Stimulated activated naive CD8-positive, alpha-beta T cell treated with anti-CD3 and anti-CD28 coated beads, Interleukin-15, Interleukin-2, amounts not matched to agents 100 ng/mL and 50 ng/mL, for 24 hours (primary cell): ENCODE results near the gene GRIK5.
"Not testable (repeated sequence)": the region's sequence is repeated elsewhere in the genome, so short reads cannot be mapped to it uniquely, and the experiment has no call there.

Experiments used
- H3K27ac Mint-ChIP-seq: one replicate; pipeline ENCODE4 v1.8.0; 2021; ENCODE audit warnings: mild to moderate bottlenecking, mixed read lengths
- H3K27me3 Mint-ChIP-seq: one replicate; pipeline ENCODE4 v1.8.0; 2021; ENCODE audit warnings: mixed read lengths
- H3K36me3 Mint-ChIP-seq: one replicate; pipeline ENCODE4 v1.8.0; 2021; ENCODE audit warnings: low read depth, mixed read lengths
- H3K4me1 Mint-ChIP-seq: one replicate; pipeline ENCODE4 v1.8.0; 2021; ENCODE audit warnings: low read depth, mixed read lengths
- H3K4me3 Mint-ChIP-seq: one replicate; pipeline ENCODE4 v1.8.0; 2021; ENCODE audit warnings: mild to moderate bottlenecking, mixed read lengths
- H3K9me3 Mint-ChIP-seq: one replicate; pipeline ENCODE4 v1.8.0; 2021; ENCODE audit warnings: mixed read lengths

The GRIK5 gene

GRCh38 chr19:42030645-42031440 lies 39.2 kb downstream of the GRIK5 start:
- Mint-ChIP-seq H3K9me3 (no peaks in the 10 kb centered on the region), H3K4me3 (no peak overlapping the region), H3K27ac (no peak overlapping the region), H3K4me1 (no peaks in the 10 kb centered on the region), H3K27me3 (peaks cover 16% of the 10 kb centered on the region), H3K36me3 (no peaks in the 10 kb centered on the region)

- H3K9me3 Mint-ChIP-seq, result no peaks in the 10 kb centered on the region
- no peak overlapping the region for H3K27ac Mint-ChIP-seq
- no peaks in the 10 kb centered on the region for H3K36me3 Mint-ChIP-seq
- H3K27me3 Mint-ChIP-seq, result peaks cover 16% of the 10 kb centered on the region
- H3K4me3 Mint-ChIP-seq, result no peak overlapping the region
- H3K4me1 Mint-ChIP-seq, result no peaks in the 10 kb centered on the region
Measured at GRCh38 chr19:42028304-42029216, 41.4 kb downstream of the GRIK5 start.

- no peak overlapping the region for H3K4me3 Mint-ChIP-seq
- no peaks in the 10 kb centered on the region for H3K4me1 Mint-ChIP-seq
- no peaks in the 10 kb centered on the region for H3K36me3 Mint-ChIP-seq
- H3K27ac Mint-ChIP-seq, result no peak overlapping the region
- no peaks in the 10 kb centered on the region for H3K9me3 Mint-ChIP-seq
- peaks cover 7% of the 10 kb centered on the region for H3K27me3 Mint-ChIP-seq
Measured at GRCh38 chr19:42024622-42025111, 45.3 kb downstream of the GRIK5 start.

DNA sequence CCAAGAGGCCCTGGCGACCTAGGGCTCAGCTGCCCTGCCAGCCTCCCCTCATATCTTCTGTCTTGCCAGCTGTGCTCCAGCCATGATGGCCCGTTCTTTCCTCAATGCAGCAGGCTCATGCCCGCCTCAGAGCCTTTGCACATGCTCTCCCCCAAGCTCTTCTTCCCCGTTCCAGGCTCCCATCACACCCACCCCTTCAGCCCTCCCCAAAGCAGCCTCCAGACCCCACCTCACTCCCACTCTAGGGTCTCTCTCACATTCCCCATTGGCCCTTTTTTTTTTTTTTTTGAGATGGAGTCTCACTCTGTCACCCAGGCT lies 46.1 kb downstream of the GRIK5 start:
- Mint-ChIP-seq H3K27me3 (peaks cover 9% of the 10 kb centered on the region), H3K36me3 (no peaks in the 10 kb centered on the region), H3K9me3 (no peaks in the 10 kb centered on the region), H3K4me1 (no peaks in the 10 kb centered on the region), H3K27ac (no peak overlapping the region), H3K4me3 (no peak overlapping the region)

GRCh38 chr19:42023121-42023942 lies 46.7 kb downstream of the GRIK5 start:
- H3K9me3 Mint-ChIP-seq, result no peaks in the 10 kb centered on the region
- H3K36me3 Mint-ChIP-seq, result no peaks in the 10 kb centered on the region
- H3K27me3 Mint-ChIP-seq, result peaks cover 5% of the 10 kb centered on the region
- no peaks in the 10 kb centered on the region for H3K4me1 Mint-ChIP-seq
- H3K27ac Mint-ChIP-seq, result no peak overlapping the region
- no peak overlapping the region for H3K4me3 Mint-ChIP-seq

DNA sequence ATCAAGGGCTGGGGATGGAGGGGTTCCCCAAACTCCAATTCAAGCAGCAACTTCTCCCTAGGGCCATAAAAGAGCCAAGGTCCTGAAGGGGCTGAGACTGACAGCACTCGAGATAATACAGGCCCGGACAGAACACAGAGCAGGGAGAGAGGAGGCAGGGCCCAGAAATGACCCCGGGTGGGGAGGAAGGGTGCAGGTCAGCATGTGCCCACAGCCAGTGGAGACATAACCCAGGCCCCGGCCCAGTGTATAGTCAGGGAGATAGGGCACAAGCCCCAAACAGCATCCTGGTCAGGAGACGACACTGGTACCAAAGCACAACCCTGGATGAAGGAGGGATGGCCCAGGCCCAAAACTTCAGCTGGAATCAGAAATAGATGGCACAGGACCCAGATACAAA lies 47.4 kb downstream of the GRIK5 start:
- no peak overlapping the region for H3K4me3 Mint-ChIP-seq
- H3K36me3 Mint-ChIP-seq, result no peaks in the 10 kb centered on the region
- no peaks in the 10 kb centered on the region for H3K9me3 Mint-ChIP-seq
- no peaks in the 10 kb centered on the region for H3K4me1 Mint-ChIP-seq
- H3K27ac Mint-ChIP-seq, result no peak overlapping the region
- peaks cover 5% of the 10 kb centered on the region for H3K27me3 Mint-ChIP-seq

DNA sequence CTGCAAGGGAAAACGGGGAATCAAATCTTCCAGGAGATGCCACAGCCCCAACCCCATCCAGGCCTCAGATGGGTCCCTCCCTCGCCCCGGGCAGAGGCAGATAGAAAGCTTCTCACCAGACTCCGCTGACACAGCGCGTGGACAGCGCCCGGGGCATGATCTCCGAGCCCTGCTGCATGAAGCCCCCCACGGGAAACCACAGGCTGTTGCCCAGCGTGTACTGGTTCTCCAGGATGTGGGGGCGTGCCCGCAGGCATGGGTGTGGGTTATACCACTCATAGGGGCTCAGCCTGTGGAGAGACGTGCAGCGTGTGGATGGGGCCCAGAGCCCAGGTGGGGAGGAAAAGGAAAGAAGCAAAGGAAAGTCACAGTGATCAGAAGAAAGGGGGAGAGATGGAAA lies 48.8 kb downstream of the GRIK5 start:
- H3K27ac Mint-ChIP-seq, result no peak overlapping the region
- no peaks in the 10 kb centered on the region for H3K4me1 Mint-ChIP-seq
- no peaks in the 10 kb centered on the region for H3K36me3 Mint-ChIP-seq
- H3K4me3 Mint-ChIP-seq, result no peak overlapping the region
- peaks cover 5% of the 10 kb centered on the region for H3K27me3 Mint-ChIP-seq
- no peaks in the 10 kb centered on the region for H3K9me3 Mint-ChIP-seq

GRCh38 chr19:42018503-42019193 lies 51.4 kb downstream of the GRIK5 start:
- H3K27ac Mint-ChIP-seq, result no peak overlapping the region
- no peaks in the 10 kb centered on the region for H3K36me3 Mint-ChIP-seq
- no peaks in the 10 kb centered on the region for H3K4me1 Mint-ChIP-seq
- no peak overlapping the region for H3K4me3 Mint-ChIP-seq
- H3K27me3 Mint-ChIP-seq, result peaks cover 5% of the 10 kb centered on the region
- H3K9me3 Mint-ChIP-seq, result no peaks in the 10 kb centered on the region

GRCh38 chr19:42017040-42017439 lies 53.0 kb downstream of the GRIK5 start:
- H3K27ac Mint-ChIP-seq, result no peak overlapping the region
- H3K27me3 Mint-ChIP-seq, result peaks cover 5% of the 10 kb centered on the region
- no peaks in the 10 kb centered on the region for H3K36me3 Mint-ChIP-seq
- H3K9me3 Mint-ChIP-seq, result no peaks in the 10 kb centered on the region
- no peak overlapping the region for H3K4me3 Mint-ChIP-seq
- H3K4me1 Mint-ChIP-seq, result no peaks in the 10 kb centered on the region

GRCh38 chr19:42012747-42013146 lies 57.3 kb downstream of the GRIK5 start:
- not testable (repeated sequence) for H3K4me1 Mint-ChIP-seq, H3K27ac Mint-ChIP-seq, H3K36me3 Mint-ChIP-seq, H3K4me3 Mint-ChIP-seq, H3K27me3 Mint-ChIP-seq, H3K9me3 Mint-ChIP-seq

DNA sequence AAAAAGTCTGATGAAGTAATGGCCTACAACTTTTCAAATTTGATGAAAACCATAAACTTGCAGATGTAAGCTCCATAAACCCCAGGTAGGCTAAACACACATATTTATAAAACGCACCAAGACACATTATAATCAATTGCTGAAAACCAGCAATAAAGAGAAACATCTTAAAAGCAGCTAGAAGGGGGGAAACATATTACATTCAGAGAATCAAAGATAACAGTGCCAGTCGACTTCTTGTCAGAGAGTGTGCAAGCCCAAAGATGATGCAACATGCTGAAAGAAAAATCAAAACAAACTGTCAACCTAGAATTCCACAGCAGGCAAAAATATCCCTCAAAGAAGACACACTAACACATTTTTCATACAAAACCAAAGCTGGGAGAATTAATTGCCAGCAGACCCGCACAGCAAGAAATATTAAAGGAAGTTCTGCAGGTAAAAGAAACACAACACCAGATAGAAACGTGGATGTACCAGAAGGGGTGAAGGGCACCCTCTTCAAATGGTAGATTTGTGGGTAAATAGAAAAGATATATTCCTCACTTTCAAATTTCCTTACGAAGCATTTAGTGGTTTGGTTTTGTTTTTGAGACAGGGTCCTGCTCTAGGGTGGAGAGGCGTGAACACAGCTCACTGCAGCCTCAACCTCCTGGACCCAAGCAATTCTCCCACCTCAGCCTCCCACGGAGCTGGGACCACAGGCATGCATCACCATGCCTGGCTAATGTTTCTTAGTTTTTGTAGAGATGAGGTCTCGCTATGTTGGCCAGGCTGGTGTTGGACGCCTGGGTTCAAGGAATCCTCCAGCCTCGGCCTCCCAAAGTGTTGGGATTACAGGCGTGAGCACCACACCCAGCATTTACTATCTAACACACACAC lies 59.5 kb downstream of the GRIK5 start:
- Mint-ChIP-seq H3K4me3 (no peak overlapping the region), H3K27ac (no peak overlapping the region), H3K4me1 (no peaks in the 10 kb centered on the region), H3K27me3 (no peaks in the 10 kb centered on the region), H3K9me3 (no peaks in the 10 kb centered on the region), H3K36me3 (no peaks in the 10 kb centered on the region)

DNA sequence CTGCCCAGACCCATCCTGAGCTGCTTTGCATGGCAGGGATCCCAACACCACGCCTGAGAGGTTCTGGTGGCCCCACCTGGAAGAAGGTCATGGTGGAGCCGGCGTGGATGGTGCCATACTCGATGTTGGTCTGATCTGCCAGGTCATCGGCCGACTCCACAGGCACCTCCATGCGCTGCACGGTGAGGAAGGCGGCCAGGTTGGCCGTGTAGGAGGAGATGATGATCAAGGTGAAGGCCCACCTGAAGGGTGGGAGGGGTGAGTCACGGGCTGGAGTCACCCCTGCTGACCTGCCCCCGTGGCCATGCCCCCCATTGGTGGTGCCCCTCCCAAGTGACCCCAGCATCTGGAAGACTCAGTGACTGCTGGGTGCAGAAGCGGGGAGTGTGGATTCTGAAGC lies 63.4 kb downstream of the GRIK5 start:
- no peak overlapping the region for H3K27ac Mint-ChIP-seq
- peaks cover 8% of the 10 kb centered on the region for H3K27me3 Mint-ChIP-seq
- no peaks in the 10 kb centered on the region for H3K9me3 Mint-ChIP-seq
- H3K4me1 Mint-ChIP-seq, result no peaks in the 10 kb centered on the region
- no peak overlapping the region for H3K4me3 Mint-ChIP-seq
- H3K36me3 Mint-ChIP-seq, result no peaks in the 10 kb centered on the region

GRCh38 chr19:42005504-42005903 lies 64.5 kb downstream of the GRIK5 start:
- no peaks in the 10 kb centered on the region for H3K4me1 Mint-ChIP-seq
- no peaks in the 10 kb centered on the region for H3K9me3 Mint-ChIP-seq
- peaks cover 18% of the 10 kb centered on the region for H3K27me3 Mint-ChIP-seq

More at GRCh38 chr19:42005504-42005903, 64.5 kb downstream of the GRIK5 start:
- Mint-ChIP-seq H3K27ac (no peak overlapping the region), H3K36me3 (no peaks in the 10 kb centered on the region), H3K4me3 (no peak overlapping the region)
